NCI-H774 (cell line): Measurements from ENCODE around the gene MAP4K4.

ENCODE experiments used
- DNase-seq: peaks from one replicate; lab custom pipeline; 2025; lab: John Stamatoyannopoulos, UW

MAP4K4 gene

DNA sequence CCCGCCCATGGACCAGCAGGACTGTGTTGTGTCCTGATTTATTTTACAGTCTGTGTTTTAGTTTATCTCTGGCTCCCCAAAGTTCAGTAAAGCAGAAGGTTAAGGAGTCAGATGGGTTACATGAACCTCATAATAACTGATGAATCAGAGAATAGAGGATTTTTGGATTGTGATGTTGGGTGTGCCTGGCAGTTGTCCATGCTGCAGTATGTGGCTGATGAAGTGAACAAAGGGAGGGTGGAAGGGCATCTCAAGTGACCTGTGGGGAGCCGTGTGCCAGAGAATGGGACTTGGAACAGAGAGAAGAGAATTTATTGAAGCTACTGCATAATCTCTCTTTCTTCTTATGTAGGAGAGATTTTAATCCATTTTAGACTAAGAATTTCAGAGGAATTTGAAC lies 145.5 kb downstream of the MAP4K4 start:
- DNase-seq = no peak

DNA sequence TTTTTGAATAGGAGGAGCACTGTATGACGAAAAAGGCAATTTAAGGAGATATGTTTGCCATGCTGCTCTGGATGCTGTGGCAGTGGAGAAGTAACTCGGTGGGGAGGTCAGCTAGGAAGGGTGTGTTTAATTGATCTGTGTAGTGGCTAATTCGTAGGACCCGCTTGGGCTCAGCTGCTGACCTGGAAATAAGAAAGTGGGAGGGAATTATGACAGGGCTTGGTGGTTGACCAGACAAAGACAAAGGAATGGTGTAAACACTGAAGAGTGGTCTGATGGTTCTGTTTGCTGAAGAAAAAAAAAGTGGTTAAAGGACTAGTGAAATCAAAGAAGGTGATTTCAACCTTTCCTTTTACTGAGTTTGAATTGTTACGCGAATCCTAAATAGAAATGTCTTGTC lies 146.0 kb downstream of the MAP4K4 start:
- no peak for DNase-seq

DNA sequence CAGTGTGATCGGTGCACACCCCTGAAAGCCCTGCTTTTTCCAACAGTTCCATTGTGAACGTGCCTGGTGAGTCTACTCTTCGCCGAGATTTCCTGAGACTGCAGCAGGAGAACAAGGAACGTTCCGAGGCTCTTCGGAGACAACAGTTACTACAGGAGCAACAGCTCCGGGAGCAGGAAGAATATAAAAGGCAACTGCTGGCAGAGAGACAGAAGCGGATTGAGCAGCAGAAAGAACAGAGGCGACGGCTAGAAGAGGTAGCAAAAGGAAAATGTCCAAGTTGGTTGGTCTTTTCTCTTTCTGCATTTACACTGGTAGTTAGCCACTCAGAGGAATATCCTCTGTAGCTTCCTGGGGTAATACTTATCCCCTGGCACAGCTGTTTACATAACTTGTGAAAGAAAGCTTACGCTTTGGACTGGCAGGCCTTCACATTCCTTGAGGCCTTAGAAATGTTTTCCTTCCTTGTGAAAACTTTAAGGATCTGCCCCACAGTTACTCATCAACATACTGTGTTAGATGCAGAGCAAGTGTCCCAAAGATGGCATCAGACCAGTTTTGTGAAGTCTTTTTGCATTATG lies 146.6 kb downstream of the MAP4K4 start:
- no peak for DNase-seq

DNA sequence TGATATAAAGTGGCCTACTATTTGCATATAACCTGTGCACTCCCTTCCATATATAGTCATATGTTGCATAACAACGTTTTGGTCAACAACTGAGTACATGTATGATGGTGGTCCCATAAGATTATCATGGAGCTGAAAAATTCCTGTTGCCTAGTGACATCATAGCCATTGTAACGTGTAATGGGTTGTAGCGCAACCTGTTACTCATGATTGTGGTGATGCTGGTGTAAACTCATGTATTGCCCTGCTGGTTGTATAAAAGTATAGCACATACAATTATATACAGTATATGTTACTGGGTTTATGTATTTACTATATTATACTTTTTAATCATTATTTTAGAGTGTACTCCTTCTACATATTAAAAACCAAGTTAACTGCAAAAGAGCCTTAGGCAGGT lies 149.5 kb downstream of the MAP4K4 start:
- DNase-seq = no peak

DNA sequence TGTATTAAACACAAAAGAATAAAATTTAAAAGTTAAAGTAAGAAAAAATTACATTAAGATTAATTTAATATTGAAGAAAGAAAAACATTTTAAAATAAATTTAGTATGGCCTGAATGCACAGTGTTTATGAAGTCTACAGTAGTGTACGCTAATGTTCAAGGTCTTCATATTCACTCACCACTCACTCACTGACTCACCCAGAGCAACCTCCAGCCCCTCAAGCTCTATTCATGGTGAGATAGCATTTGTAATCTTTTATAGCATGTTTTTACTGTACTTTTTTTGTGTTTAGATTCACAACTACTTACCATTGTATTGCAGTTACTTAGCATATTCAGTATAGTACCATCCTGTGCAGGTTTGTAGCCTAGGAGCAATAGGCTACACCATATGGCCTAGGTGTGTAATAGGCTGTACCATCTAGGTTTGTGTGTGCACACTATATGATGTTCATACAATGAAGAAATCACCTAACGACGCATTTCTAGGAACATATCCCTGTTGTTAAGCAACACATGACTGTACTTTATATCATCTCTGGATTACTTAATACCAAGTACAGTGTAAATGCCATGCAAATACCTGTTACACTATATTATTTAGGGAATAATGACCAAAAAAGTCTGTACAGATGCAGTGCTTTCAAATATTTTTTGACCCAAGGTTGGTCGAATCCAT lies 150.3 kb downstream of the MAP4K4 start:
- DNase-seq = no peak

DNA sequence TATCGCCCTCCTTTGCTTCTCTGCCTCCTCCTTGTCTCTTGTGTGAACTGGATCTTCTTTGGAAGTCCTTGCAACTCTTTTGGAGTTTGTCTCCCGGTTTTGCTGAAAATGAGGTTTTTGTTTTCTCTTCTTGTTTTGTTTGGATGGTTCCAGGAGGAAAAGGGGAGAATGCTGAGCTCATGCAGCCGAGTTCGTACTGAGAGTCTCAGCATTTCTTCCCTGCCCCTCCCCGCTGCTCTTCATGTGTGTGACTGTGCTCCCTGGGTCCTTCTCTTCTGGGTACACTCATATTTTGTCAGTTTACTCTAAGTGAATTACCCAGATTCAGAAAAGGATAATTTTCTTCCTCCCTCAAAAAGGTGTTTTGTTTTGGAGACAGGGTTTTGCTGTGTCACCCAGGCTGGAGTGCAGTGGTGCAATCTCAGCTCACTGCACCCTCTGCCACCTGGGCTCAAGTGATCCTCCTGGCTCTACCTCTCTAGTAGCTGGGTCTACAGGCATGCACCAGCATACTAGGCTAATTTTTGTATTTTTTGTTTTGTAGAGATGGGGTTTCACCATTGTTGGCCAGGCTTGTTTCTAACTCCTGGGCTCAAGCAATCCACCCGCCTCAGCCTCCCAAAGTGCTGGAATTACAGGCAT lies 151.4 kb downstream of the MAP4K4 start:
- no peak for DNase-seq

DNA sequence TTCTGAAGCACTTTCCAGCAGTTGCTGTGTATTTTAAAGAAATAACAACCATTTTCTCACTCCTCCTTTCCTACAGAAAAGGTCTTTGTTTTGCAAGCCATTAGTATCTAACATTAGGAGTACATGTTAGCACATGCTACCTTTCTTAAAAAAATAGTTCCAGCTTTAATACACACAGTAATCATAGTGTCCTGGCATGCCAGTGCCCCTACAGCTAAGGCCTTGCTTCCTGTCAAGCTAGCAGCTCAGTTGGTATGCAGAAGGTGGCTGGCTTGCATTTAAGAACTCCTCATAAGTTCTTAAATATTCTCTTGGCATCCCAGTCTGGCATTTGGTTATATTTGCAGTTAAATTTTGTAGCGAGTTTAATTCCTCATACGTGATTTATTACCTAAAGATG lies 152.9 kb downstream of the MAP4K4 start:
- no peak for DNase-seq

DNA sequence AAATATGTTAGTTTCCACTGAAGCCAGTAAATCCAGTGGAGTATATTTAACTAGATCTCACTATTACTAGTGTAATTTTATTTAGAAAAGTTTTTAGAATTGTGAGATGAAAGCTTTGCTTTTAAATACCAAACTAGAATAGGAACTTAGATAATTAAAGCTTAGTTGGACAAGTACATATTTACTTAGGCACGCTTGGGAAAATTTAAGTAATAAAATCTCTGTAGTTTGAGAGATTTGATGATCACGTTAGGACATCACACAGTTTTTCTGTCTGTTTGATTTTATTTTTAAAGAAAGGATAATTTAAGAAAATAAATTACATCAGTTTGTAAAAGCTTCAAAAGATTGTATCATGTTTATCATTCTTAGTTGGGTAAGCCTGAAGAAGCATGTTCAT lies 153.5 kb downstream of the MAP4K4 start:
- no peak for DNase-seq

DNA sequence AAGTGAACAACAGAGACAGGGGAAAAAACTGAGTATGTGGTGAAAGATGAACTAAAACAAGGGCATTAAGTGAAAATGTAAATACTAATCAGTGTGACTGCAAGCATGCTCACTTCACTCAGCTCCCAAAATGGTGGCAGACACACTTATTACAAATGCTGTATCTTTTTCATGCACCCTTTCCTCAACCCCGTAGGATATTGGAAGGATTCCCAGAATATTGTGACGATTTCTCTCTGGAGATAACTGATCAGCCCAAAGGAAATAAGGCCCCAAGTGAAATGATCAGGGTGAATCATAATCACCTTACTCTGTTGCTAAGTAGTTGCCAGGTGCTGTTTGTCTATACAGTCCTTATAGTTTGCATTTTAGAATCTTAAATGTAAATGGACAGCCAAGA lies 155.3 kb downstream of the MAP4K4 start:
- DNase-seq = no peak

DNA sequence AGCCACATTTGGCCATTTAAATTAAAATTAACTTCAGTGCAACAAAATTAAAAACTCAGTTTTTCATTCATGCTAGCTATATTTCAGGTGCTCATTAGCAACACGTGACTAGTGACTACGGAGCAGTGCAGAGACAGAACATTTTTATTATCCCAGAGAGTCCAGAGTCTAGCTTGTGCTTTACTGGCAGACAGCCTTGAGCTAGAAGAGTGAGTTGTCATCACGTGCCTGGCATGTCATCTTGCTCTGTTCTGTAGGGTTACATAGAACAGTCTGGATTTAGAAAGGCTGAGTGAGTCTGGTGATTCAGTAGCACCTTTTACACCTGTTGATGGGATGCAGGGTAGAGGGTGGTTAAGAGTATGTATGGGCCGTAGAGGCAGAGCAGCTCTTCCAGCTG lies 157.4 kb downstream of the MAP4K4 start:
- no peak for DNase-seq

DNA sequence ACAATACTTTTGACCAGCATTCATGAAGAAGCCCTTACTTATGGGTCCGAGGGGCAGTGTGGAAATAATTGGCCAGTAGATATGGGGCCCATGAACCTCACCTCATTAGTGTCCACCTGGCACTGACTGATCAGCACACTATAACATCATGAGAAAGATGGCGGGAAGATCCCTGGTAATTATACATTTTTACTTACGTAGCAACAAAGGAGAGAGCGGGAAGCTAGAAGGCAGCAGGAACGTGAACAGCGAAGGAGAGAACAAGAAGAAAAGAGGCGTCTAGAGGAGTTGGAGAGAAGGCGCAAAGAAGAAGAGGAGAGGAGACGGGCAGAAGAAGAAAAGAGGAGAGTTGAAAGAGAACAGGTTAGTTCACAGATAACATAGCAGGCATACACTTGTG lies 158.3 kb downstream of the MAP4K4 start:
- DNase-seq = no peak

DNA sequence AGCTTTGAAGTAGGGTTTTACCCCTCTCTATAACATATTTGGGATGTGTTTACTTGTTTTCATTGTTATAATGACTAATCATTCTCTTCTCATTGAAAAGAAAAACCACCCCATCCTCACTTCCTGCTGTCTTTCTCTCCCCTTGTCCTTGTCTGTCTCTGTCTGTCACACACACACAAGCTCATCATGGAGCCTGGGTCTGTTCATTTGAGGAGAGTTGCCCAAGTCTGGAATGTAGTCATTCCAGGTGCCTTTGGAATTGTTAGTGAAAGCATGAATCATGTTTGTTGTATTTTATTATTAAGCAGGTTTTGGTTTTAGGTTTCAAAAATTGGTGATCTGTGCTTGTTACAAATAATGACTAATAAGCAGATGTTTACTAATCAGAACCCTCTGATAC lies 160.7 kb downstream of the MAP4K4 start:
- no peak for DNase-seq

DNA sequence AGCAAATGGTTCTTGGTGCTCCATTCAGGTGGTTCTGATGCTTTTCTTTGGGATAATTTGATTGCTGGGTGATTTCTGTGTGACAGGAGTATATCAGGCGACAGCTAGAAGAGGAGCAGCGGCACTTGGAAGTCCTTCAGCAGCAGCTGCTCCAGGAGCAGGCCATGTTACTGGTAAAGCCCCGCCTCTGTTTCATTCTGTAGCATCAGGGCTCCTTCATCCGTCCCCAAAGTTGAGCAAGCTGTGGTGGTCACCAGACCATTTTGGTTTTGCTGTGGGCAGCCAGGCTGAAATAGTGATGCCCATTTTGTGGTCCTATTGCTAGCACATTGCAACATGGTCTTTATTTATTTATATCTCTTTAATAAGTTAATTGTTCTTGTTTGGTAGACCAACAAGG lies 161.4 kb downstream of the MAP4K4 start:
- DNase-seq = no peak

DNA sequence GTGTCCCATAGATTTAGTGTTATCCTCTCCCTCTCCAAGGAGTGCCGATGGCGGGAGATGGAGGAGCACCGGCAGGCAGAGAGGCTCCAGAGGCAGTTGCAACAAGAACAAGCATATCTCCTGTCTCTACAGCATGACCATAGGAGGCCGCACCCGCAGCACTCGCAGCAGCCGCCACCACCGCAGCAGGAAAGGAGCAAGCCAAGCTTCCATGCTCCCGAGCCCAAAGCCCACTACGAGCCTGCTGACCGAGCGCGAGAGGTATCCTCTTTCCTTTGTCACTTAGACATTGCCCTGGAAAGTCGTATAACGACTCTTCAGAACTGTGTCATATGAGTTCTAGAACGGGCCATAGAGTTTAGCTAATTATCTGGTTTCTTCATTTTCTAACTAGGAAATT lies 162.1 kb downstream of the MAP4K4 start:
- DNase-seq = no peak

DNA sequence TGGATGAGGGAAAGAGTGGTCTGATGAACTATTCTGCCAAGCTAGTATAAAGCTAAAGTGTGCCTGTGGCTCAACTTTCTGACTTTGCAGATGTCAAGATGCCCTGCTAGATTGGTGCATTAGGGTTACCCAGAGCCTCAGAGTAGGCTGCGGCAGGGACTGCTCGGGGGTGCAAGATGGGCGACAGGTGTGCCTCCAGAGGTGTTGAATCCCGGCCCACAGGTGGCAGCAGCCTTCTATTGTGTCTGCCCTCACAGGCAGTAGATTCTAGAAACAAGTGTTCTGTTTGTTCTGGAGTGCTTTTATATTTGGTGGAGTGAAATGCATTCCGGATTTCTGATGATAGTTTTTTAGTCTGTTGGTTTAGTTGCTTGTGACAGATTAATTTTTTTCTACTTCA lies 162.7 kb downstream of the MAP4K4 start:
- DNase-seq = no peak

DNA sequence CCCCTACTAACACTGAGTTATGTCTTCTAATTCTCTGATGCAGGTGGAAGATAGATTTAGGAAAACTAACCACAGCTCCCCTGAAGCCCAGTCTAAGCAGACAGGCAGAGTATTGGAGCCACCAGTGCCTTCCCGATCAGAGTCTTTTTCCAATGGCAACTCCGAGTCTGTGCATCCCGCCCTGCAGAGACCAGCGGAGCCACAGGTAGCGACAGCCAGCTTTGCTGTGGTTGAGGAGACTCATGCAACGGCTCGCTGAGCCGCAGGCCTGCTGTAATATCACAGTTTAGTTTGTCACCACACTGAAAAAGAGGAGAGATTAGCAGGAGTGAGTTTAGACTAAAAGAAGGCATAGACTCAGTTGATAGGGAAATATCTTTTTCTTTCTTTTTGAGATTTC lies 163.3 kb downstream of the MAP4K4 start:
- no peak for DNase-seq

DNA sequence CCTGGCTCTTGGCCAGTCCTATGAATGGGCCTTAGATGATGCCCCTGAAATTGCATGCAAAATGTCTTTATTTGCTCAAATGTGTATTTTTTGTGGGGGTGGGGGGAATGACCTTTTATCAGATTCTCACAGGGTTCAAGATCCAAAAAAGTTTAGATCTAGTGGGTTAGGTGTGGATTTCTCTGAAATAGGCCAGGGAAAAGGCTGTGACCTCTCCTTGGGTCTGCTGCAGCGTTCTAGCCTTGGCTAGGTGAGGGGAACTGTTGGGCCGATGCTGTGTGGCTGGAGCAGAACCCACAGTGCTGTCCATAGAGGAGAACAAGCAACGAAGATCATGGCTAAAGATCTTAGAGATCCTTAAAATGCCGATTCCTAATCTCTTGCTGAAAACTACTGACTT lies 163.9 kb downstream of the MAP4K4 start:
- no peak for DNase-seq

DNA sequence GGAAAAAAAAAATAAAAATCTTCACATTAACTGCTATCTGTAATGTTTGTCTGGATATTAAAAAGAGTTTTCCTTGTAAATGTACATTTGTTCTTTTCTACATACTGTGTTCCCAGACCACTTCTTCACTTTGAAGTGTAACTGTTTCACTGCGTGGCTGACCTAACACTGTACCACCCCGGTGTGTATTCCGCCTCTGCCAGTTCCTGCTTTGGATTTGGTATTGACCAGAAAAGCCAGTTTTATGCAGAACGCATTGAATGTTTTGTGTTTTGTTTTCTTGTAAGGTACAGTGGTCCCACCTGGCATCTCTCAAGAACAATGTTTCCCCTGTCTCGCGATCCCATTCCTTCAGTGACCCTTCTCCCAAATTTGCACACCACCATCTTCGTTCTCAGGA lies 166.0 kb downstream of the MAP4K4 start:
- DNase-seq = no peak

DNA sequence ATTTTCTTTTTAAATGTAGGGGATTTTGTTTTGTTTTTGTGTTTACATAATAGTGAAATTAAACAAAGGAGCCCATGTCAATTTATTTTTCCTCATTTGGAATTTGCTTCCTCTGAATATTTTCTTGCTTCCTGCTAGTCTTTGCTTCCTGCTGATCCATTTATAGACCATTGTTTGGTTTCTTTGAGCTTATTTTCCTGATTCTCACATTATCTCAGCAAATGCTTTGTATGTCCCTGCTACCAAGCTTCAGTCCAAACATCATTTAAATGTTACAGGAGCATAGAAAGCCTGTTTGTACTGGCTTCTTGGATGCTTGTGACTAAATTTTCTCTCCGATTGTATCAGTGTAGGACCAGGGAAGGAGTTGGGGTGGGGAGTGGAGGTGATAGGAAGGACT lies 166.9 kb downstream of the MAP4K4 start:
- DNase-seq = no peak

DNA sequence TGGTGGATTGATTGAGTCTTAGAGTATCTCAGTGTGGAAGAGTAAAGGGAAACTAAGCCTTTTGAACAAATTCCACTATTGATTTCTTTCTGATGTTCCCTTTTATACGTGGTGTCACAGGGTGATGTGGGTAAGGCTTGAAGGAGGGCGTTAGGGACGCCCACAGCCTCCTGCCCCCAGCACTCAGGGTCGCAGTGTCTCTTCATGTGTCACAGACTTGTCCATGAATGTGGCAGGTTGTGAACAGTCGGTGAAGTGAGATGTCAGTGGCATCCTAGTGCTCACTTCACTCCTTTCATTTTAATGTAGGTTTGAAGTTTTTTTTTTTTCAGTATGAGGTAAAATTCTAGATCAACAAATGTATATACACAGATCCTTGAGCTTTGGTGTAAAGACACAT lies 171.0 kb downstream of the MAP4K4 start:
- DNase-seq = no peak

DNA sequence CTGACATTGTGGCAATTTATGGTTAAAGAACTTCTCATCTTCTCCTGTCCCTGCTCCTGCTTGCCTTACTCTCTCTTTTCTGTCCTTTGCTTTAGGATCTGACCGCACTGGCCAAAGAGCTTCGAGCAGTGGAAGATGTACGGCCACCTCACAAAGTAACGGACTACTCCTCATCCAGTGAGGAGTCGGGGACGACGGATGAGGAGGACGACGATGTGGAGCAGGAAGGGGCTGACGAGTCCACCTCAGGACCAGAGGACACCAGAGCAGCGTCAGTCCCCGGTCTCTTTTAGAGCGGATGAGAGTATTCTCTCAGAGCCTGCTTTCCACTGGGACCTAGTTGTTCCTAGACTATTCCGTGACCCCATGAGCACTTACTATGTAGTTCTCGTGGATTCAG lies 172.0 kb downstream of the MAP4K4 start:
- no peak for DNase-seq

DNA sequence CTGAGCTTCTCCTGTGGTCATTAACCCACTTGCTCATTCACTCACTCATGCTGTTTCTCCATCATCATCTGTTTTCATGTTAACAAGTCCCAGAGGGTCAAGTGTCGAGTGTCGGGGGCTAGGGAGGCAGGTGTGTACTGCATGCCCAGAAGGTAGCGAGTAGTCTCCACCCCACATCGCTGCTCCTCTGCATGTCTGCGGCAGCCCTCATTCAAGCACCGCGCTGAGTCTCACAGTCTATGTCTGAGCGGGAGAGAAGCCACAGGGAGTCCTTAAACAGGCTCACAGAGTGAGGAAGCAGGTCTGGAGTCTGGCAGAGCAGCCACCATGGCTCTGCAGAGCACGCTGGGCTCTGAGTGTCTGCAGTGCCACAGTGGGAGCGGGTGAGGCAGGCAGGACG lies 172.9 kb downstream of the MAP4K4 start:
- DNase-seq = no peak

DNA sequence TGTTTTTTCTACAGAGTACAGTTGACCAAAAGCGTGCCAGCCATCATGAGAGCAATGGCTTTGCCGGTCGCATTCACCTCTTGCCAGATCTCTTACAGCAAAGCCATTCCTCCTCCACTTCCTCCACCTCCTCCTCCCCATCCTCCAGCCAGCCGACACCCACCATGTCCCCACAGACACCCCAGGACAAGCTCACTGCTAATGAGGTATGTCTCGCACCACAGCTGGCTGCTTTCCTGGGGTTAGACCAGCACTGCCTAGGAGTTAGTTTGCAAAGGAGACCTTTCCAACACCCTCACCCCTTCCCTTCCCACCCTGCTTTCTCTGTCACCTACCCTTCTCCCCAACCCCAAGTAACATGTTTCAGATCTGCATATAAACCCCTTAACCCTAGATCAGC lies 174.0 kb downstream of the MAP4K4 start:
- DNase-seq = no peak

DNA sequence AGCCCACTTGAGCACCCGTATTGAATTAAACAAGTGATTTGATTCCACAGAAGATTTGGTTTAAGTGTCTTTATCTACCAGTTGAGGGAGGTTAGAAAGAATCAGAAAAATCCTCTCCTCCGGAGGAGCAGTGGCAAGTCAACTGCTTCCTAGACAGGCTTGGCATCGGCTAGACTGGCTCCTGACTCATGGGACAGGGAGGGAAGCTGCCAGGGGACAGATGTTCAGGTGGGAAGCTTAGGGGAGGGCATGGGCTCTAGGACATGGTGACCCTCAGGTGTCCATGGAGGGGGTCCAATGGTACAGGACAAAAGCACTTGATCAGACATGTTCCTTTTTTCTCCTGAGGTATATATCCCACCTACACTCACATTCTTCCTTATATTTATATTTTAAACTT lies 175.0 kb downstream of the MAP4K4 start:
- DNase-seq = no peak
